NCI-H345 treated with DMSO at 0.1 percent for 48 hours (cell line): ENCODE measurements around the gene SART3.
A peak's percentile ranks its signal among the peaks of the same experiment; 100 is the strongest.
"Not testable (repeated sequence)": the region's sequence is repeated elsewhere in the genome, so short reads cannot be mapped to it uniquely, and the experiment has no call there.

ENCODE experiments used
- DNase-seq: peaks from one replicate; lab custom pipeline; 2025; ENCODE audit not compliant: unreplicated experiment; lab: John Stamatoyannopoulos, UW

SART3 gene

DNA sequence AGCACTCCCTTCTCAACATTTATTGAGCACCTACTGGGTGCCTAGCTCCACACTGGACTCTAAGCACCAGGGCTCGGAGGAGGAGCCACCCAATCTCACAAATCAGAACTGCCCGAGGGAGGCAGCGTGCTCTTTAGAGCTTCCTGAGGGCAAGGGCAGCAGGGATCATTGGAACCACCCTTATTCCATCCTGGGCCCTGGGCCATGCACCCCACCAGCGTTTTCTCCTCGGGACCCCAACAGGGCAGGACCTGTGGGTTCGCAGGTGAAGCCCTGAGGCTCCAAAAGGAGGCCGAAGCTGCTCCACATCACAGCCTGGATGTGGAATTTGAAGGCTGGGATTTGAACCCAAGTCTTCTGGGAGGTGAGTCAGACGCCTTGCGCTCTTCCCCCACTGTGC is 21.5 kb upstream of the SART3 start:
- no peak for DNase-seq

DNA sequence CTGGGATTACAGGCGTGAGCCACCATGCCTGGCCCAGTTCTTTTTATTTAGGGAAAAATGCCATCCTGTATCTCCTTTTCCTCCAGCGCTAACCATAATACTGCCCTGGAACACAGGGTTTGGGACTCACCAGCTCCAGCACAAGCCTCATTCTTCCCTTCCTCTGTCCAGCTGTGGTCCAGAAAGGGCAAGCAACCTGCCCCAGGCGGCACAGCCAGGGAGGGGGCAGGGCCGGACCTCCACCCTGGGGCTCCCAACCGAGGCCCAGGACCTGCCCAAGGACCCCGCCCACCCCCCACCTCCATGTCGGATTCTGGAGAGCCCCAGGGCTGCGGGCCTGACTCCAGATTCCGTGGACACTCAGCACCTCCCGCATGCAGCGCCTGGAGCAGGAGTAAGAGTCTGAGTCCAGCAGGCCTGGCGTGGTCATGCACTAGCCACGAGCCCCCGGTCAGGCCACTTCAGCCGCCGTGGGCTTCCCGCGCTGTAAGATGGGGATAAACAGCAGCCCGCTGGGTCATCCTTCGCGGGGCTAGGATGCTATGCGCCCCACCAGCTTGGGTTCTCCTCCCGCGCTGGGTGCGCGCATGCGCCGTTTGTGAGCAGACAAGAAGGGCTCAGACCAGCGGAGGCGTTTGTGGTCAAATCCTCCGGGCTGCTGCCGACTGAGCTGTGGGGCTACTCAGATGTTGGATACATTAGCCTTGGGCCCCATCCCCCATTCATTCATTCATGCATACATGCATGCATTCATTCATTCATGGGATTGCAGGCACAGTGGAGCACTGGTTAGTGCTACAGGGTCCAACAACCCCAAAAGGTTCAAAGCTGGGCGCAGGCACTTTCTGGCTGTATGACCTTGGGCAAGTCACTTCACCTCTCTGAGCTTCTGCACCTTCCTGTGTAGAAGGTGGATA is 20.6 kb upstream of the SART3 start:
- DNase-seq, result no peak

DNA sequence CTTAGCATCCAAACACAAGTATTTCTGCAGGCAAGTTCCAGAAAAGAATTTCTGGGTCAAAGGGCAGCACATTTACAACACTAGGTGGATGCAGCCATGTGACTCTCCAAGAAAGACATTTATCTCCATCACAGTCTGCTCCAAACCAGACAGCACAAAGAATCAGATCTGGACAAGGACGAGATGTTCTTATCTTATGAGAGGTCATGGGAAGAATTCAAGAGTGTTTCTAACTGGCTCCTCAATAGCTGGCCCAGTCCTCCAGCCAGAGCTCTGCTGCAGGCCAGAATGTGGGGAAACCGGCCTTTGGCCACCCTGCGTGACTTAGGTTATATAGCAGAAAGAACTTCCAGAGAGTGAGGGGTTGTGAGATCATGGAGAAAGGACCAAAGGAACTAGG is 19.6 kb upstream of the SART3 start:
- no peak for DNase-seq

- no peak for DNase-seq
Measured at GRCh38 chr12:108578813-108579212, 17.8 kb upstream of the SART3 start.

- no peak for DNase-seq
Measured at GRCh38 chr12:108578264-108578663, 17.3 kb upstream of the SART3 start.

GRCh38 chr12:108577458-108577857 is 16.5 kb upstream of the SART3 start:
- DNase-seq, result no peak

GRCh38 chr12:108576660-108577234 is 15.8 kb upstream of the SART3 start:
- no peak for DNase-seq

GRCh38 chr12:108575199-108575912 is 14.4 kb upstream of the SART3 start:
- DNase-seq, result no peak

- DNase-seq, result not testable (repeated sequence)
Measured at GRCh38 chr12:108574276-108574675, 13.3 kb upstream of the SART3 start.

GRCh38 chr12:108573317-108573716 is 12.3 kb upstream of the SART3 start:
- no peak for DNase-seq

DNA sequence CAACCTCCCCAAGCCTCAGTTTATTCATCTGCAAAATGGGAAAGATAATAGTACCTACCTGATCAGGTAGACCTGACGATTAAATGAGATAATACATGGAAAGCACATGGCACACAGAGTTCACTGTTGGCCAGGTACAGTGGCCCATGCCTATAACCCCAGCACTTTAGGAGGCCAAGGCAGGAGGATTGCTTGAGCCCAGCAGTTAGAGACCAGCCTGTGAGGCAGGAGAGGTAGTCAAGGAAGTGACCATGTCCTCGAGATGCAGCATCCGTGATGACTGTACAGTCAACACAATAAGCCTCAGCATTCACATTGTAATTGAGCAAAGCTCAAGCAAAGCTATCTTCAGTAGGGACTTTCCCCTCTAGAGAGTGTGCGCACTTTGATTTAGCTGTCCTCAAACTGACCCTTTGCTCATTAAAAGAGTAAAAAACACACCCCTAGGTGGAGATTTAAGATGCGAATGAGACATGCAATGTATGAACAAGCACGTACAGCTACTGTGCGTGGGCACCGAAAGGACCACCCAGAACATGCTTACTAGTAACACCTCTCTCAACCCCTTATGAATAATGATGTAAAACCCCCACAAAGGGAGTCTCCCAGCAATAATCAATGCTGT is 11.3 kb upstream of the SART3 start:
- no peak for DNase-seq

GRCh38 chr12:108571609-108572165 is 10.7 kb upstream of the SART3 start:
- DNase-seq, result no peak

DNA sequence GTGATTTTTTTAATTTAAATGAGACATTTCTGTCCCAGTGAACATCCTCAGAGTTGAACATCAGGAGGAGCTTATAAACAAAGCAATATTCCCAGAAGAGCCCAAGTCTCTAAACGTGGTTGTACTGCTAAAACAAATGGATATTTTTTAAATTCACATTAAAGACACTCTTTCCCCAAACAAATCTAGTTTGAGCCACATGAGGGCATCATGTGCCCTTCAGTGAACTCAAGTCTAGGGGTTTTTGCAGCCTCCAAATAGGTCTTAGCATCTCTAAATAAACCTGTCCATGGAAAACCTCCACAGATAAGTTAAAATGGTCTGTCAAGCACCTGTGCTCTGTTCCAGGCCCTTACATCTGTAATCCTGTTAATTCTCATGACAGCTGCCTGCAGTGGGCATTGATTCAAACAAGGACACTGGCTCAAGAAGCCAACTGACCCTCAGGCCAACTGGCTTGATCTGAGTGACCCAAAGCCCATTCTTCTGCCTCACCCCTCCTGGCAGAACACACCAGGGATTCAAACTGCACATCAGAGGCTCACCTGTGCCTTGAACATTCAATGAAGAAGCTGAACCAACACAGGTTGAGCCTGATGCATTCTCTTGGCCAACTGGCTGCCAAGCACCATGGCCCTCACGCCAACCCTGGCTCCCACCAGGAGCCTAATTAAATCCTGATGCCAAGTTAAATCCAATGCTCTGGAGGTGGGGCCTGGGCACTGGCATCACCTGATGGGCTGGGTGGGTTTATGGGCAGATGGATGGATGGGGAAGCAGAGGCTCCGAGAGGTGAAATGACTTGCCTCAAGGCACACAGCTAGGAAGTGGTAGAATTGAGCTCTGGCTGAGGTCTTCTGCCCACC is 10.0 kb upstream of the SART3 start:
- DNase-seq, result no peak

DNA sequence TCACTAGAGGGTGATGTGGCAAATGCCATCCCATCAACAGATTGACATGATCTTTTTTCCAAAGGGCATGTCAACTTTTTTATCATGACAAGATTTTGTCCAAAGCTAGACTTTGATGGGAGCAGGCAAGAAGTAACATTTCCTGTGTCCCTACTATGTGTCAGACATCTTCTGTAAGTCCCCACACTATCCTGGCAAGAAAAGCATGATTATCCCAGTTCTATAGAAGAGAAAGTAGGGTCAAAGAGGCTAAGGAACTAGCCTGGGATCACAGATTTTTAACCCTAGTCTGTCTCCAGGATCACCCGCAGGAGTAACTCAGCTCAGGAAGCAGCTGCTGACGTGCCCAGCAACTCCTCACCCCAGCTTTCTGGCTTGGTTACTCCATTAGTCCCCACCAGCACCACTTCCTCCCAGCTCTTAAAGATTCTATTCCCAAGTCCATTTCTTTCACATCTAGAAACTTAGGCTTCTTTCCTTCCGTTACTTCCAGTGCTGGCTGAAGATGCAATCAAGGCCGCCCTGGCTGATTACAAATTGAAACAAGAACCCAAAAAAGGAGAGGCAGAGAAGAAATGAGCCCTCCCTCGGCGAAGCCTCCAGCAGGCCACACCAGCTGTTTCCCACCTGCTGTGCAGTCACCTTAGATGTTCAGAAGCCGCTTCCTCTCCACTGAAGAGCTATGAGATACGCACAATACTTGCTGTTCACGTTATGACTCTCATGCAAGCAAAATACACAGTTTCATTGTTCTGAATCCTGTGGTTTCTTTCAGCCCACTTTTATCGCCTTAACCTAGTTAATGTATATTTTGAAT is 7.6 kb upstream of the SART3 start:
- DNase-seq, result peak; percentile 88

DNA sequence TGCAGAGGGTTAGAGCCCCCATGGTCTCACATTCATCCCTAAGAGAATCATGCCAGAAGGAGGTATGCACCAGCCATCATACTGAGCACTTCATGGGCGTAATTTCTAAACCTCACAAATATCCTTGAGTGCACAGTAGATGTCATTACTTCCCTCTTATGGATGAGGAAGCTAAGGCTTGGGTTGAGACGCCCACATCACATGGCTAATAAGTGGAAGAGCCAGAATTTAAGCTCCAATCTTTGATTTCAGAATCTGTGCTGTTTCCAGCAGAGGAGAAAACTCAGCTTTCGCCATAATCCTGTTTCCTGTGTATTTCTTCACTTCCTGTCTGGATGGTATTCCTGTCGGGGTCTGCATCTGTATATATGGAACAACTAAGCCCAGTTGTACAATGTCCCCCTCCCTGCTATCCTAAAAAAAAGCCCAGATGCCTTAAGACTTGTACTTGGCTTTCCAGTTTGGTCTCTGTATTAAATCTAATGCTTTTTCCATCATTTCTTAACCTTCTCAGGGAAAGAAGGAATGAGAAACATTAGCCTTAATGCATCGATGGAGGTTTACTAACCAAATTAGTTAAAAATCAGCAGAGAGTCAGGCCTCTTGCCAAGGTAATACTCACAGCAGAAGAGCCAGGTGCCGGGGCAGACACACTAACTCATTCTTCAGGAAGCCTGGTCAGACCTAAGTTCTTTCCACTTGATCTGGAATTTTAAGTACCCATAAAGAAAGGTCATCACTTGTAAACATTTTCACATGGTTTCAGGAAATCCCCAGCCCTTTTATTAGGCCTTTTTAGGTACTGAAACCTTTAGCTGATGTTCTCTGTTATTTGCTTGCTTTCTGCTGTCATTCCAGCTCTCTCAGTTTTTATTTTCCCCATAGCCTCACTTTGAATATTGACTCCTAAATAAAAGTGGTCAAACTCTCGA is 6.7 kb upstream of the SART3 start:
- no peak for DNase-seq

DNA sequence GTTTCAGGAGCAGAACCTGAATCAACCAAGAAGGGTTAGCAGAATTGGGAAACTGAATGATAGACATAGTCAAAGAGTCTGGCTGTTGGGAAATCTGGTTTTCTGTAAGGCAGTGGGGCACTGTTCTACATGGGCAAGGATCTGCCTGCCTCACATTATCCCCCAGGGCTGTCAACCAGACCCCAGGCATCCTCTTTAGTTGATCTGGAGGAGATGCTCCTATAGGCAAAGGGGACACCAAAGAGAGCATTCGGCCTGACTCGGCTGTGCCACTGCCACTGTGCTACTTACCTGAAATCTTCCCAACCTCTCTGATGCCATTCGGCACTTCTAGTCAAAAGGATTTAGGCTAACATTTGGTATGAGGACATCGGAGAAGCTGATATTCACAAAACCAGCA is 5.5 kb upstream of the SART3 start:
- DNase-seq, result no peak

GRCh38 chr12:108565976-108566375 is 5.0 kb upstream of the SART3 start:
- peak; percentile 88 for DNase-seq

DNA sequence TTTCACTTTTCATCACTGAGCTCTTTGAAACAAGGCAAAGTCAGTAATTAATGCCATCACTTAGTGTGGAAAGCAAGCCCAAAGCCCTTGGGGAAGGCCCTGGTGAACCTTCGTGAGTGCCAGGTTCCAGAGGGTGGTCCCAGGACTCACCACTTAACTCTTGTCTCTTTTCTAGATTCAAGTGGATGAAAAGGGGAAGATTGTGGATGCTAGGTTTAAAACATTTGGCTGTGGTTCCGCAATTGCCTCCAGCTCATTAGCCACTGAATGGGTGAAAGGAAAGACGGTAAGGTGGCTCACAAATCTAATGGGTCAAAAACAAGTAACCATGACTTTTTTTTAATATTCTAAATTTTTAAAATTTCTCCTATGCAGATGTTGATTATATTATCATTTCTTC is 4.2 kb upstream of the SART3 start:
- no peak for DNase-seq
